Caco-2 (cell line): Measurements from ENCODE around the gene IMPDH2. TPM values are rescaled to one million over a fixed set of nuclear protein-coding genes. Genes with fewer than 3 reads are reported as not detected.

Source experiments
- BruUV-seq: library from RNA; stranded (reverse); fragments of 400-500 nt; replicated peaks from 2 replicates; lab custom pipeline; 2021; lab: Mats Ljungman, UMichigan
- CTCF ChIA-PET: fragments of 300-600 bp; sonication (Branson Sonifier 250); formaldehyde crosslinking; loops from one replicate; lab custom pipeline; 2022; ENCODE audit warnings: antibody characterized with exemption; lab: Charles Lee
- POLR2A ChIA-PET: fragments of 300-600 bp; sonication (Branson Sonifier 250); formaldehyde crosslinking; loops from one replicate; lab custom pipeline; 2022; ENCODE audit warnings: antibody characterized with exemption; lab: Charles Lee
- DNase-seq, 2 experiments: peaks; one replicate each; pipeline versions ENCODE4 v3.0.0 to v3.0.0-alpha.2; 2020 to 2022
- H3K27me3 ChIP-seq: replicated peaks from 2 replicates; pipeline ENCODE4 v1.6.0; 2011; ENCODE audit warnings: low read length; ENCODE audit not compliant: control insufficient read depth, insufficient read depth
- H3K36me3 ChIP-seq: 2 replicates; pipeline ENCODE4 v1.5.1; 2011; ENCODE audit warnings: low read length; ENCODE audit not compliant: control insufficient read depth, insufficient read depth
- H3K4me1 ChIP-seq: fragments of 250-450 bp; sonication (Bioruptor Pico); 2 replicates; pipeline ENCODE4 v1.5.1; 2020; ENCODE audit warnings: mild to moderate bottlenecking
- H3K4me3 ChIP-seq: 2 replicates; pipeline ENCODE4 v1.5.1; 2011; ENCODE audit warnings: low read depth, mild to moderate bottlenecking, control low read depth, low read length
- H3K9me3 ChIP-seq: fragments of 250-450 bp; sonication (Bioruptor Pico); 2 replicates; pipeline ENCODE4 v1.5.1; 2020; ENCODE audit warnings: mild to moderate bottlenecking, moderate library complexity
- H3K27ac Mint-ChIP-seq: one replicate; pipeline ENCODE4 v1.8.0; 2022; ENCODE audit warnings: mixed read lengths; ENCODE audit not compliant: unreplicated experiment
- H3K27me3 Mint-ChIP-seq: one replicate; pipeline ENCODE4 v1.8.0; 2022; ENCODE audit warnings: mixed read lengths; ENCODE audit not compliant: insufficient read depth, unreplicated experiment
- H3K36me3 Mint-ChIP-seq: one replicate; pipeline ENCODE4 v1.8.0; 2022; ENCODE audit warnings: mild to moderate bottlenecking, mixed read lengths; ENCODE audit not compliant: insufficient read depth, unreplicated experiment
- H3K4me1 Mint-ChIP-seq: one replicate; pipeline ENCODE4 v1.8.0; 2022; ENCODE audit warnings: low read depth, mixed read lengths; ENCODE audit not compliant: unreplicated experiment
- H3K4me3 Mint-ChIP-seq: one replicate; pipeline ENCODE4 v1.8.0; 2022; ENCODE audit warnings: mild to moderate bottlenecking, moderate library complexity, mixed read lengths; ENCODE audit not compliant: unreplicated experiment
- H3K9me3 Mint-ChIP-seq: one replicate; pipeline ENCODE4 v1.8.0; 2022; ENCODE audit warnings: mixed read lengths; ENCODE audit not compliant: unreplicated experiment
- CTCF ChIP-seq, 2 experiments: fragments of 200-600 bp in 1 of 2; IDR thresholded peaks; 1 replicate in 1 of 2; 2 replicates in 1 of 2; pipeline versions ENCODE4 v1.5.1 to v1.8.0; 2011 to 2022; ENCODE audit warnings: antibody characterized with exemption in 1 of 2, control low read depth in 1 of 2, inconsistent platforms in 1 of 2, low read depth in 1 of 2, low read length in 1 of 2, mild to moderate bottlenecking in 1 of 2, moderate library complexity in 1 of 2; ENCODE audit not compliant: insufficient read depth in 1 of 2, severe bottlenecking in 1 of 2, unreplicated experiment in 1 of 2
- intact Hi-C: fragments of 100-400 bp; cut with micrococcal nuclease; formaldehyde crosslinking; loops from one replicate; pipeline ENCODE4 v1.10.0; 2022; ENCODE audit not compliant: unreplicated experiment
- total RNA-seq: library from RNA; stranded (reverse); gene quantifications from 2 replicates; pipeline ENCODE4 v1.2.3, GENCODE V29; 2022

IMPDH2 gene
- total RNA-seq, 1 experiment from 2014 or later, result 233 TPM

GRCh38 chr3:49004352-49005302 is 24.6 kb downstream of the IMPDH2 start:
- H3K4me3 Mint-ChIP-seq, result no peak overlapping the region
- peaks cover 13% of the 10 kb centered on the region for H3K4me1 Mint-ChIP-seq
- intact Hi-C loops, result no loop called here
- Histone ChIP-seq H3K9me3 (no peaks in the 10 kb centered on the region), H3K4me3 (no peak overlapping the region), H3K4me1 (peaks cover 26% of the 10 kb centered on the region), H3K27me3 (no peaks in the 10 kb centered on the region), H3K36me3 (no peaks in the 10 kb centered on the region; the same call in 1 of the 2 replicates)
- no TSS peak for BruUV-seq
- H3K36me3 Mint-ChIP-seq, result peaks cover 50% of the 10 kb centered on the region
- H3K27me3 Mint-ChIP-seq, result no peaks in the 10 kb centered on the region
- DNase-seq, result no peak
- POLR2A ChIA-PET, result interaction anchor here (0.6 kb wide), 1 partner anchor 288 kb away, joined by 3 read pairs; no protein-coding TSS in a partner anchor
- no peak for TF ChIP-seq CTCF (IDR thresholded peaks at IDR 0.05; ENCODE audit: insufficient read depth in 1 of 2, low read depth in 1 of 2, low read length in 1 of 2, severe bottlenecking in 1 of 2, unreplicated experiment in 1 of 2)
- no peak overlapping the region for H3K27ac Mint-ChIP-seq
- H3K9me3 Mint-ChIP-seq, result no peaks in the 10 kb centered on the region
- CTCF ChIA-PET, result interaction anchor here (1.5 kb wide), 1 partner anchor 17 kb away, joined by 7 read pairs; no protein-coding TSS in a partner anchor

- no peak for DNase-seq
- Mint-ChIP-seq H3K9me3 (no peaks in the 10 kb centered on the region), H3K36me3 (peaks cover 17% of the 10 kb centered on the region), H3K4me3 (no peak overlapping the region), H3K27ac (no peak overlapping the region), H3K4me1 (no peaks in the 10 kb centered on the region), H3K27me3 (no peaks in the 10 kb centered on the region)
- ChIA-PET CTCF (no interaction called here), POLR2A (no interaction called here)
- no peaks in the 10 kb centered on the region for H3K9me3 ChIP-seq
- H3K36me3 ChIP-seq, result peaks cover 2% of the 10 kb centered on the region; the same call in 1 of the 2 replicates
- H3K4me1 ChIP-seq, result peaks cover 17% of the 10 kb centered on the region
- peak in 1 of 2 experiments; percentile 2 for TF ChIP-seq CTCF (IDR thresholded peaks at IDR 0.05; ENCODE audit: insufficient read depth in 1 of 2, low read depth in 1 of 2, low read length in 1 of 2, severe bottlenecking in 1 of 2, unreplicated experiment in 1 of 2)
- no peak overlapping the region for H3K4me3 ChIP-seq
- intact Hi-C loops, result no loop called here
- H3K27me3 ChIP-seq, result no peaks in the 10 kb centered on the region
- no TSS peak for BruUV-seq
Observed at GRCh38 chr3:49001155-49001554, 28.0 kb downstream of the IMPDH2 start.

GRCh38 chr3:48999085-48999858 is 29.9 kb downstream of the IMPDH2 start:
- peaks cover 17% of the 10 kb centered on the region for H3K36me3 Mint-ChIP-seq
- intact Hi-C loops, result no loop called here
- Histone ChIP-seq H3K27me3 (no peaks in the 10 kb centered on the region), H3K4me1 (peaks cover 5% of the 10 kb centered on the region), H3K4me3 (no peak overlapping the region), H3K9me3 (no peaks in the 10 kb centered on the region), H3K36me3 (peaks cover 2% of the 10 kb centered on the region; the same call in 1 of the 2 replicates)
- no peak overlapping the region for H3K27ac Mint-ChIP-seq
- H3K4me1 Mint-ChIP-seq, result no peaks in the 10 kb centered on the region
- H3K27me3 Mint-ChIP-seq, result no peaks in the 10 kb centered on the region
- DNase-seq, result no peak
- BruUV-seq, result no TSS peak
- H3K4me3 Mint-ChIP-seq, result no peak overlapping the region
- POLR2A ChIA-PET, result no interaction called here
- CTCF ChIA-PET, result no interaction called here
- no peaks in the 10 kb centered on the region for H3K9me3 Mint-ChIP-seq
- TF ChIP-seq CTCF (IDR thresholded peaks at IDR 0.05; ENCODE audit: insufficient read depth in 1 of 2, low read depth in 1 of 2, low read length in 1 of 2, severe bottlenecking in 1 of 2, unreplicated experiment in 1 of 2), result no peak
